ENCODE measurements around the gene OPA1.

The OPA1 gene

DNA sequence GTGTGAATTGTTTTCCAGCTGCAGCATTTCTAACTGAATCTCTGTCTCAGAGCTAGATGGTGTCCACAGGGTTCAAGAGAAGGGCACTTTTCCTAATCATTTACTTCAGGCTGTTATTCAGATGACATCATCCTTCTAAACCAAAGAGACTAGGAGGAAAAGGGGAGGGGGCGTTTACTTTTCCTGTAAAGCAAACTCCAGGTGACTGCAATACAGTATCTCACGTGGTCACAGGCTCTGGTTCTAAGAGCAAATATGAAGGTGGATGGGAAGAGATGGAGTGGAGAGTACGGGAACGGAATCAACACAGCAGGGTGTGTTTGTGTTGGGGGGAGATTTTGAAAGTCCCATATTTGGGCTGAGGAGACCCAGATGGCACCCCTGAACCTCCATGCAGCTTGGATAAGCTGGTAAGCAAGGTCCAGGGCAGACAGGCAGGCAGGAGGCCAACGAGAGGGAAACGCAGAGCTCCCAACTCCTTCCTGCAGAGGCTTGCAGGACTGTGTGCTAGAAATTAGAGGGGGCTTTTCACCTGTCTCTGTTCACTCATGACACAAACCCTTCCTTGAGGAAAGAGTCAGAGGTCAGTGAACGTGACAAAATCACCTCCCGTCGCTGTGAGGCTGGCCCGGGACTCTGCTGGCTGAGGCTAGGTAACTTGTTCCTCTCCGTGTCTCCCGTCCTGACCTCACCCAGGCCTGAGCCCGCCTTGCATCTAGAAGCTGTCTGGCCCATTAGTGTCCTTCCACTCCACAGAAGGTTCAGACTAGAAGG lies 151.2 kb downstream of the OPA1 start:
- no peak for DNase-seq

DNA sequence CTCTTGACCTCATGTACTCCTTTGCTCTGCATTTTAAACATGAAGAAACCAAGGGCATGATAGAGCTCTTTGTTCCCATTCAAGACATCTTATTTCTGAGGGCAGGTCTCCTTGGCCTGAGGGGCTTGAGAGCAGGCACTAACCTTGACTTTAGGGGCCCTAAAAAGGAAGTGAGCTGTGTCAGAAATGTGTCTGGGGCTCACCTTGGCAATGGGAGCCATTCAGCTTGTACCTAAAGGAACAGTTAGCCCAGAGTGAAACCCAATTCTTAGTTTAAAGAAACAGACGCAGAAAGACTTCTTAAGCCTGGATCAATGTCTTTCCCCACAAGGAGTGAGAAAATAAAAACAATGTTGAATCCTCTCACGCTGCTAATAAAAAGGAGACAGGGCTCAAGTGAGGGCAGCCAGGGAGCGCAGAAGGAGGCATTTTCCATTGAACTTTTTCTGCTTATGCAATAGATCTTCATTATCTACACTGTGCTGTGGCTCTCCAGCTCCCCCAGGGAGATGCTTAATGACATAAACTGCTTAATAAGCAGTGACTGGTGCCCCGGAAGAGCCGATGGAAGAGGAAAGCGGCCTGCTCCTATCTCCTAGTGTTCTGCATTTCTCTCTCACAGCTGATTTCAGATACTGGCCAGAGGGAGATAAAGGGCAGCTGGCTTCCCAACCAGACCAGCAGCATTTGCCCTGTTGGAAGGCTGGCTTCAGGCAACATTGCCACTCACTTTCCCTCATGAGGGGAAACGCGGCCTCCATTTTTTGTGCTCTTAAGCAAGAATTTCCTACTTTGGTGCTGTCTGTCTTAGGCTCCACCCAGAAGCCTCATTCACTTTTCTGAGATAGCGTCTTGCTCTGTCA lies 152.0 kb downstream of the OPA1 start:
- no peak for DNase-seq

DNA sequence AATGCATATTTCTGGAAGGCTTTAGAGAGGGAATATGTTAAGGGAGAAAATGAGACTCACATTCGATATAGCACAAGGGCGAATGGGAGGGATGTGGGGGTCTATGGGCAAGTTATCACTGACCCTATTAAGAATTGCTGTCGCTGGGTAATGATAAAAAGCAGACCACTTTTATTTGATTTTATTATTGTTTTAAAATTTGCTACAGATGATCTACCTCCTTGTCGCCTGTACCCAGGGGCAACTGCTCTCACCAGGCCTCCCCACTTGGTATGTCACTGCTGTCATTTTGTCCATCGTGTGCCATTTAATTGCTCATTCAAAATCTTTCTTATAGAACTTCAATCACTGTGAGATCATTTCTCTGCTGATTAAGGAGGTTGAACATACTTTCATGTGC lies 153.8 kb downstream of the OPA1 start:
- DNase-seq, result no peak

Measured in cerebellar nuclear complex (tissue), 1 donor.